HepG2 (cell line): ENCODE results near the gene BIK. TPM values are rescaled to one million over a fixed set of nuclear protein-coding genes. Genes with fewer than 3 reads are reported as not detected.

Source experiments
- ATAC-seq: fragments of 200-7000 bp; cut with Tn5 transposase; 3 replicates; pipeline ENCODE4 v1.9.1; 2020; ENCODE audit warnings: mild to moderate bottlenecking, moderate library complexity
- BruUV-seq: library from RNA; stranded (reverse); fragments of 400-500 nt; replicated peaks from 2 replicates; lab custom pipeline; 2021; lab: Mats Ljungman, UMichigan
- CTCF ChIA-PET: fragments of 300-600 bp; formaldehyde crosslinking; extraction: SDS; loops from one replicate; lab custom pipeline; 2021; ENCODE audit warnings: low total read pairs, inconsistent platforms, low intra/inter-chr PET ratio; lab: Yijun Ruan, JAX
- POLR2A ChIA-PET: fragments of 350-600 bp; sonication (Branson Sonifier 250); formaldehyde crosslinking; loops from one replicate; lab custom pipeline; 2020; ENCODE audit warnings: antibody characterized with exemption, inconsistent platforms; lab: Yijun Ruan, JAX
- DNase-seq: peaks from one replicate; pipeline ENCODE4 v3.0.0-alpha.2; 2015; ENCODE audit warnings: low spot score
- FAIRE-seq: peaks from 3 replicates; lab custom pipeline; 2011; peaks lifted over from hg19 to GRCh38; lab: Jason Lieb, UNC
- H2AFZ ChIP-seq: one replicate; pipeline ENCODE4 v1.6.1; 2011; ENCODE audit warnings: low read length, inconsistent platforms
- H3K27ac ChIP-seq: fragments of 300-600 bp; 3 replicates; pipeline ENCODE4 v1.8.0; 2011; ENCODE audit warnings: mixed run types, mild to moderate bottlenecking, mixed read lengths, low read length, inconsistent platforms; ENCODE audit not compliant: insufficient read depth; ENCODE audit errors: extremely low read length
- H3K27me3 ChIP-seq, 2 experiments: fragments of 200-600 bp in 1 of 2; 2 replicates in 1 of 2; 3 replicates in 1 of 2; pipeline versions ENCODE4 v1.6.0 to v1.8.0; 2011; ENCODE audit warnings: low read length in 2 of 2, mild to moderate bottlenecking in 2 of 2, moderate library complexity in 2 of 2, inconsistent platforms in 1 of 2; ENCODE audit not compliant: insufficient read depth in 2 of 2, control insufficient read depth in 1 of 2
- H3K36me3 ChIP-seq, 2 experiments: fragments of 200-600 bp in 1 of 2; replicated peaks in 1 of 2; 2 replicates in 1 of 2; 3 replicates in 1 of 2; pipeline versions ENCODE4 v1.5.1 to v1.8.0; 2011; ENCODE audit warnings: low read length in 2 of 2, inconsistent platforms in 1 of 2; ENCODE audit not compliant: insufficient read depth in 2 of 2, control insufficient read depth in 1 of 2
- H3K4me1 ChIP-seq: 2 replicates; pipeline ENCODE4 v1.5.1; 2012; ENCODE audit warnings: low read length, inconsistent platforms; ENCODE audit not compliant: insufficient read depth
- H3K4me2 ChIP-seq: 2 replicates; pipeline ENCODE4 v1.6.0; 2011; ENCODE audit warnings: low read depth, low read length, inconsistent platforms
- H3K4me3 ChIP-seq, 3 experiments: fragments of 200-600 bp in 1 of 3; sonication (generic), shearing (Covaris generic) in 1 of 3; replicated peaks in 1 of 3; 2 replicates each; pipeline ENCODE4 v1.5.1; 2011 to 2016; ENCODE audit warnings: low read length in 3 of 3, inconsistent platforms in 2 of 3, low read depth in 2 of 3, mild to moderate bottlenecking in 2 of 3, control low read depth in 1 of 3, mixed read lengths in 1 of 3; ENCODE audit not compliant: insufficient read depth in 1 of 3
- H3K79me2 ChIP-seq: one replicate; pipeline ENCODE4 v1.6.1; 2011; ENCODE audit warnings: low read length, inconsistent platforms; ENCODE audit not compliant: insufficient read depth
- H3K9ac ChIP-seq: 2 replicates; pipeline ENCODE4 v1.6.0; 2011; ENCODE audit warnings: mild to moderate bottlenecking, low read depth, low read length, inconsistent platforms; ENCODE audit not compliant: insufficient read depth
- H3K9me3 ChIP-seq: 2 replicates; pipeline ENCODE4 v1.5.1; 2012; ENCODE audit warnings: mild to moderate bottlenecking, low read length
- H4K20me1 ChIP-seq: 2 replicates; pipeline ENCODE4 v1.6.0; 2011; ENCODE audit warnings: inconsistent platforms, mild to moderate bottlenecking, low read length, moderate library complexity; ENCODE audit not compliant: insufficient read depth
- FOXC1 ChIP-seq: sonication (generic); formaldehyde crosslinking; IDR thresholded peaks from 2 replicates; pipeline ENCODE4 v1.8.0; 2022; ENCODE audit warnings: mild to moderate bottlenecking, missing genetic modification reagents, borderline replicate concordance
- KMT2B ChIP-seq: IDR thresholded peaks from 2 replicates; pipeline ENCODE4 v1.6.1; 2016; ENCODE audit warnings: missing genetic modification reagents, missing compliant biosample characterization
- SMC3 ChIP-seq: IDR thresholded peaks from 2 replicates; pipeline ENCODE4 v1.6.1; 2011; ENCODE audit warnings: low read length, improper control_type of control experiment
- ZBED4 ChIP-seq: sonication (generic); formaldehyde crosslinking; IDR thresholded peaks from 2 replicates; pipeline ENCODE4 v1.4.0; 2020; ENCODE audit warnings: missing genetic modification reagents, borderline replicate concordance
- ZNF124 ChIP-seq: sonication (generic); formaldehyde crosslinking; IDR thresholded peaks from 2 replicates; pipeline ENCODE4 v1.4.0; 2020; ENCODE audit warnings: missing genetic modification reagents
- ZNF230 ChIP-seq: sonication (generic); formaldehyde crosslinking; IDR thresholded peaks from 2 replicates; pipeline ENCODE4 v1.4.0; 2020; ENCODE audit warnings: mild to moderate bottlenecking, missing genetic modification reagents
- ZNF550 ChIP-seq: sonication (generic); formaldehyde crosslinking; IDR thresholded peaks from 2 replicates; pipeline ENCODE4 v1.4.0; 2020; ENCODE audit warnings: mild to moderate bottlenecking, missing genetic modification reagents, borderline replicate concordance
- ZNF7 ChIP-seq: IDR thresholded peaks from 2 replicates; pipeline ENCODE4 v1.6.1; 2016; ENCODE audit warnings: missing biosample characterization, missing genetic modification reagents
- ZNF746 ChIP-seq: sonication (generic); formaldehyde crosslinking; IDR thresholded peaks from 2 replicates; pipeline ENCODE4 v1.8.0; 2022; ENCODE audit warnings: mild to moderate bottlenecking, missing genetic modification reagents
- WGBS: methylation state at CpG from one replicate; pipeline ENCODE4 v1.1.6; 2017; ENCODE audit warnings: low lambda C conversion rate; 5-methylcytosine and 5-hydroxymethylcytosine counted together
- in situ Hi-C: cut with HindIII; loops from 2 replicates; pipeline ENCODE4 v1.10.0; 2017; ENCODE audit warnings: low pct_unique_long_range_greater_than_20kb; ENCODE audit not compliant: extremely low pct_ligation_motif_present
- intact Hi-C: fragments of 100-400 bp; cut with micrococcal nuclease; formaldehyde crosslinking; loops from one replicate; pipeline ENCODE4 v1.10.0; 2022; ENCODE audit not compliant: unreplicated experiment
- polyA plus RNA-seq, 8 experiments: library from polyadenylated mRNA; depleted of rRNA in 3 of 8; stranded (reverse) in 7 of 8; unstranded in 1 of 8; fragments of >200 nt; fragmentation: Illumina TruSeq in 4 of 8; extraction: Trizol in 4 of 8; gene quantifications; 2 replicates each; pipeline versions ENCODE4 v1.2.1 to v1.2.3, GENCODE V29; 2011 to 2016; ENCODE audit warnings: low read depth in 4 of 8, missing spikeins in 1 of 8, mixed read lengths in 1 of 8; ENCODE audit not compliant: insufficient read depth in 1 of 8
- total RNA-seq, 5 experiments: library from RNA; depleted of rRNA; stranded (reverse); fragments of >200 nt; fragmentation: Illumina TruSeq; extraction: Trizol; gene quantifications; 2 replicates each; pipeline ENCODE4 v1.2.3, GENCODE V29; 2016; ENCODE audit warnings: low read depth in 1 of 5
- TF ChIP-seq, protein P1 (sequence below): sonication (generic); formaldehyde crosslinking; IDR thresholded peaks from 2 replicates; pipeline ENCODE4 v1.4.0; 2020; ENCODE audit warnings: low read depth, missing genetic modification reagents
- TF ChIP-seq, protein P2 (sequence below): IDR thresholded peaks from 2 replicates; pipeline ENCODE4 v1.6.1; 2016; ENCODE audit warnings: missing compliant biosample characterization, missing genetic modification reagents, borderline replicate concordance

Gene BIK
- total and polyA plus RNA-seq, 2 of the 13 experiments (the other 11 are each of a cell fraction or from before 2014, with no cell fraction given) = 0.54 to 0.80 TPM

DNA sequence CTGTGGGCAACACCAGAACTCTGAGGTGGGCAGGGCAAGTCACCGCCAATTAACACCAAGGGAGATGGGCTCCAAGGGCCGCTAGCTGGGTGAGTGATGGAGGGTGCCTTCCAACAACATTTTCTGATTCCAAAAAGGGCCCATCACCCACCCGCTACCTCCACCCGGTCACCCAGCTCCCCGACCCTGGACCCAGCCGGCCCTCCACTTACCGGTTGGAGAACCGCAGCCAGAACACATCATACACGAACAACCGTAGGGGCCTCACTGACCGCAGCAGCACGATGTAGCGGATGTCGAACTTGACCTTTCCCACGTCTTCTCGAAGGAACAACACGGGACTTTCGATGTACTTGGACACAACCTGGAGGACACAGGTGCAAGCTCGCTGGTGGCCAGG is 61.6 kb downstream of the BIK start:
- H3K4me1 ChIP-seq = no peaks in the 10 kb centered on the region
- no peak overlapping the region for H3K9ac ChIP-seq
- ATAC-seq = no peak
- no peaks in the 10 kb centered on the region for H4K20me1 ChIP-seq
- ChIA-PET CTCF (no interaction called here), POLR2A (no interaction called here)
- no peaks in the 10 kb centered on the region for H3K79me2 ChIP-seq
- in situ Hi-C loops = no loop called here
- FAIRE-seq = no peak
- H3K4me3 ChIP-seq = no peak overlapping the region
- no peaks in the 10 kb centered on the region for H3K27me3 ChIP-seq
- H2AFZ ChIP-seq = no peak overlapping the region
- DNase-seq = no peak
- TF ChIP-seq FOXC1 (CRISPR knock-in tag) = no peak
- TF ChIP-seq ZNF7 (CRISPR knock-in tag) = no peak
- TF ChIP-seq ZNF124 (CRISPR knock-in tag) = no peak
- TF ChIP-seq ZNF550 = no peak
- no peaks in the 10 kb centered on the region for H3K9me3 ChIP-seq
- peaks cover 17 to 44% of the 10 kb centered on the region in 2 experiments for H3K36me3 ChIP-seq
- no peak overlapping the region for H3K27ac ChIP-seq
- WGBS = over 99% methylated on average over 16 of the region's 19 CpGs
- intact Hi-C loops = no loop called here
- no TSS peak for BruUV-seq
- H3K4me2 ChIP-seq = no peak overlapping the region

GRCh38 chr22:43173566-43173965 is 63.0 kb downstream of the BIK start:
- in situ Hi-C loops (no loop called here), intact Hi-C loops (no loop called here)
- FAIRE-seq (no peak), ATAC-seq (no peak), DNase-seq (no peak)
- no peak overlapping the region for H3K27ac ChIP-seq
- no peaks in the 10 kb centered on the region for H3K79me2 ChIP-seq
- H3K4me1 ChIP-seq = no peaks in the 10 kb centered on the region
- CTCF ChIA-PET = no interaction called here
- H3K9ac ChIP-seq = no peak overlapping the region
- no peaks in the 10 kb centered on the region for H3K27me3 ChIP-seq
- 100% methylated on average over 3 of the region's 9 CpGs for WGBS
- no TSS peak for BruUV-seq
- no peak overlapping the region for H3K4me3 ChIP-seq
- POLR2A ChIA-PET = no interaction called here
- peaks cover 19 to 41% of the 10 kb centered on the region in 2 experiments; a peak in 4 of 5 replicates for H3K36me3 ChIP-seq
- no peak overlapping the region for H2AFZ ChIP-seq
- no peak overlapping the region for H3K4me2 ChIP-seq
- no peaks in the 10 kb centered on the region for H3K9me3 ChIP-seq
- no peaks in the 10 kb centered on the region for H4K20me1 ChIP-seq
- no peak for TF ChIP-seq ZNF230
- no peak for TF ChIP-seq KMT2B
- TF ChIP-seq ZBED4 = no peak
- TF ChIP-seq, protein P1, sequence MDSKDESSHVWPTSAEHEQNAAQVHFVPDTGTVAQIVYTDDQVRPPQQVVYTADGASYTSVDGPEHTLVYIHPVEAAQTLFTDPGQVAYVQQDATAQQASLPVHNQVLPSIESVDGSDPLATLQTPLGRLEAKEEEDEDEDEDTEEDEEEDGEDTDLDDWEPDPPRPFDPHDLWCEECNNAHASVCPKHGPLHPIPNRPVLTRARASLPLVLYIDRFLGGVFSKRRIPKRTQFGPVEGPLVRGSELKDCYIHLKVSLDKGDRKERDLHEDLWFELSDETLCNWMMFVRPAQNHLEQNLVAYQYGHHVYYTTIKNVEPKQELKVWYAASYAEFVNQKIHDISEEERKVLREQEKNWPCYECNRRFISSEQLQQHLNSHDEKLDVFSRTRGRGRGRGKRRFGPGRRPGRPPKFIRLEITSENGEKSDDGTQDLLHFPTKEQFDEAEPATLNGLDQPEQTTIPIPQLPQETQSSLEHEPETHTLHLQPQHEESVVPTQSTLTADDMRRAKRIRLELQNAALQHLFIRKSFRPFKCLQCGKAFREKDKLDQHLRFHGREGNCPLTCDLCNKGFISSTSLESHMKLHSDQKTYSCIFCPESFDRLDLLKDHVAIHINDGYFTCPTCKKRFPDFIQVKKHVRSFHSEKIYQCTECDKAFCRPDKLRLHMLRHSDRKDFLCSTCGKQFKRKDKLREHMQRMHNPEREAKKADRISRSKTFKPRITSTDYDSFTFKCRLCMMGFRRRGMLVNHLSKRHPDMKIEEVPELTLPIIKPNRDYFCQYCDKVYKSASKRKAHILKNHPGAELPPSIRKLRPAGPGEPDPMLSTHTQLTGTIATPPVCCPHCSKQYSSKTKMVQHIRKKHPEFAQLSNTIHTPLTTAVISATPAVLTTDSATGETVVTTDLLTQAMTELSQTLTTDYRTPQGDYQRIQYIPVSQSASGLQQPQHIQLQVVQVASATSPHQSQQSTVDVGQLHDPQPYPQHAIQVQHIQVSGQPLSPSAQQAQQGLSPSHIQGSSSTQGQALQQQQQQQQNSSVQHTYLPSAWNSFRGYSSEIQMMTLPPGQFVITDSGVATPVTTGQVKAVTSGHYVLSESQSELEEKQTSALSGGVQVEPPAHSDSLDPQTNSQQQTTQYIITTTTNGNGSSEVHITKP (CRISPR knock-in tag) = no peak
- no peak for TF ChIP-seq ZNF746 (CRISPR knock-in tag)
- TF ChIP-seq, protein P2, sequence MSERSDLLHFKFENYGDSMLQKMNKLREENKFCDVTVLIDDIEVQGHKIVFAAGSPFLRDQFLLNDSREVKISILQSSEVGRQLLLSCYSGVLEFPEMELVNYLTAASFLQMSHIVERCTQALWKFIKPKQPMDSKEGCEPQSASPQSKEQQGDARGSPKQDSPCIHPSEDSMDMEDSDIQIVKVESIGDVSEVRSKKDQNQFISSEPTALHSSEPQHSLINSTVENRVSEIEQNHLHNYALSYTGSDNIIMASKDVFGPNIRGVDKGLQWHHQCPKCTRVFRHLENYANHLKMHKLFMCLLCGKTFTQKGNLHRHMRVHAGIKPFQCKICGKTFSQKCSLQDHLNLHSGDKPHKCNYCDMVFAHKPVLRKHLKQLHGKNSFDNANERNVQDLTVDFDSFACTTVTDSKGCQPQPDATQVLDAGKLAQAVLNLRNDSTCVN = no peak
- TF ChIP-seq SMC3 = no peak
